Fibroblast of lung (primary cell): ENCODE measurements around the gene CACNB1.

Experiments
- EZH2 ChIP-seq: IDR thresholded peaks from 2 replicates; pipeline ENCODE4 v1.5.1; 2012; ENCODE audit warnings: low read length, control low read depth, mild to moderate bottlenecking; ENCODE audit errors: missing control alignments
- TF ChIP-seq, protein P1 (sequence below), 2 donors: IDR thresholded peaks in 1 of 2; conservative IDR thresholded peaks in 1 of 2; 1 replicate in 1 of 2; 2 replicates in 1 of 2; pipeline ENCODE4 v1.5.1; 2011 to 2012; ENCODE audit warnings: low read length in 2 of 2, control low read depth in 1 of 2, inconsistent platforms in 1 of 2, low read depth in 1 of 2, mild to moderate bottlenecking in 1 of 2

DNA sequence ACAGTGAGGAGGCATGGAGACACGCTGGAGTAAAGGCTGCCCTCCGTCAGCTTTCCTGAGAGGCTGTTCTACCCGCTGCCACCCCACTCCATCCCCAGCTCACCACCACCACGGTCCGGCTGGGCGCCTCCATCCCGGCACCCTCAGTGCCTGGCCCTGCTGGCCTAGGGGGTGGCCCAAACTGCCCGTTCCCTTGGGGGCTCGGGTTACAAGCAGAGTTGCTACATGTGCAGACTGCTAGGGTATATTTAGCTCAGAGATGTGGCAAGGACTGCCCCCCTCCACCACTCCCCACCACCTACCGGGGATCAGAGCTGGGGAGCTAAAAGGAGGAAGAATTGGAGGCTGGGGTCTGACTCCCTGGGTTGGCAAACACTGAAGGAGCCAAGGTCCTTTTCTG lies 4.1 kb downstream of the CACNB1 start:
- TF ChIP-seq, protein P1, sequence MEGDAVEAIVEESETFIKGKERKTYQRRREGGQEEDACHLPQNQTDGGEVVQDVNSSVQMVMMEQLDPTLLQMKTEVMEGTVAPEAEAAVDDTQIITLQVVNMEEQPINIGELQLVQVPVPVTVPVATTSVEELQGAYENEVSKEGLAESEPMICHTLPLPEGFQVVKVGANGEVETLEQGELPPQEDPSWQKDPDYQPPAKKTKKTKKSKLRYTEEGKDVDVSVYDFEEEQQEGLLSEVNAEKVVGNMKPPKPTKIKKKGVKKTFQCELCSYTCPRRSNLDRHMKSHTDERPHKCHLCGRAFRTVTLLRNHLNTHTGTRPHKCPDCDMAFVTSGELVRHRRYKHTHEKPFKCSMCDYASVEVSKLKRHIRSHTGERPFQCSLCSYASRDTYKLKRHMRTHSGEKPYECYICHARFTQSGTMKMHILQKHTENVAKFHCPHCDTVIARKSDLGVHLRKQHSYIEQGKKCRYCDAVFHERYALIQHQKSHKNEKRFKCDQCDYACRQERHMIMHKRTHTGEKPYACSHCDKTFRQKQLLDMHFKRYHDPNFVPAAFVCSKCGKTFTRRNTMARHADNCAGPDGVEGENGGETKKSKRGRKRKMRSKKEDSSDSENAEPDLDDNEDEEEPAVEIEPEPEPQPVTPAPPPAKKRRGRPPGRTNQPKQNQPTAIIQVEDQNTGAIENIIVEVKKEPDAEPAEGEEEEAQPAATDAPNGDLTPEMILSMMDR (conservative IDR thresholded peaks at IDR 0.05 in 1 of 2, IDR thresholded peaks at IDR 0.05 in 1 of 2; ENCODE audit: low read depth in 1 of 2, low read length in 2 of 2), result no peak
- TF ChIP-seq EZH2, result no peak
